Measurements from ENCODE around the gene SPEF1. TPM values are rescaled to one million over a fixed set of nuclear protein-coding genes. Genes with fewer than 3 reads are reported as not detected.

The SPEF1 gene
- total RNA-seq, 1 experiment from 2014 or later = not detected

Other genes with a start within 250 kb of the SPEF1 start
- gene GFRA4, start 118.0 kb downstream of the SPEF1 start, total RNA-seq (2014; rRNA removed; shearing (Covaris generic)) = not detected in 2 replicates
- not detected in 2 replicates for gene ADAM33, start 99.4 kb downstream of the SPEF1 start, total RNA-seq (2014; rRNA removed; shearing (Covaris generic))
- gene SIGLEC1, start 68.8 kb downstream of the SPEF1 start, total RNA-seq (2014; rRNA removed; shearing (Covaris generic)) = not detected in 2 replicates
- not detected in 2 replicates for gene HSPA12B, start 48.8 kb downstream of the SPEF1 start, total RNA-seq (2014; rRNA removed; shearing (Covaris generic))
- 31.9 and 40.0 TPM in 2 replicates for gene ADISSP, start 13.7 kb downstream of the SPEF1 start, total RNA-seq (2014; rRNA removed; shearing (Covaris generic))
- 144 and 158 TPM in 2 replicates for gene CENPB, start 5.3 kb upstream of the SPEF1 start, total RNA-seq (2014; rRNA removed; shearing (Covaris generic))
- gene CDC25B, start 14.9 kb upstream of the SPEF1 start, total RNA-seq (2014; rRNA removed; shearing (Covaris generic)) = 74.6 and 76.0 TPM in 2 replicates
- 17.2 and 17.7 TPM in 2 replicates for gene AP5S1, start 39.1 kb upstream of the SPEF1 start, total RNA-seq (2014; rRNA removed; shearing (Covaris generic))
- 14.4 and 21.5 TPM in 2 replicates for gene MAVS, start 65.4 kb upstream of the SPEF1 start, total RNA-seq (2014; rRNA removed; shearing (Covaris generic))
- gene PANK2, start 107.9 kb upstream of the SPEF1 start, total RNA-seq (2014; rRNA removed; shearing (Covaris generic)) = 66.3 and 70.6 TPM in 2 replicates
- gene RNF24, start 234.1 kb upstream of the SPEF1 start, total RNA-seq (2014; rRNA removed; shearing (Covaris generic)) = 8.8 and 9.6 TPM in 2 replicates